Lower leg skin (tissue), 3 donors: ENCODE data around the gene SLC9A4.

ENCODE experiments used
- CTCF ChIP-seq, 3 donors: fragments of 450-650 bp; IDR thresholded peaks; one replicate each; pipeline ENCODE4 v1.5.1; 2016; ENCODE audit warnings: antibody characterized with exemption in 3 of 3, mild to moderate bottlenecking in 3 of 3, moderate library complexity in 2 of 3
- POLR2A ChIP-seq, 2 donors: fragments of 450-650 bp; IDR thresholded peaks; one replicate each; pipeline ENCODE4 v1.6.1; 2016 to 2017; ENCODE audit warnings: antibody characterized with exemption in 2 of 2, mild to moderate bottlenecking in 1 of 2, moderate library complexity in 1 of 2

GRCh38 chr2:102523651-102524050 lies 50.6 kb downstream of the SLC9A4 start:
- TF ChIP-seq CTCF (IDR thresholded peaks at IDR 0.05) (no peak), POLR2A (IDR thresholded peaks at IDR 0.05) (no peak)
